Sigmoid colon (tissue), 7 donors: ENCODE results near the gene CEACAM21. TPM values are rescaled to one million over a fixed set of nuclear protein-coding genes. Genes with fewer than 3 reads are reported as not detected.
A peak's percentile ranks its signal among the peaks of the same experiment; 100 is the strongest.

ENCODE experiments used
- DNase-seq: peaks from one replicate; pipeline ENCODE4 v3.0.0-alpha.2; 2019
- H3K27ac ChIP-seq, 4 donors: fragments of 200-600 bp; sonication (generic); one replicate each; pipeline ENCODE4 v1.5.1; 2016 to 2019; ENCODE audit warnings: mild to moderate bottlenecking in 1 of 4
- H3K27me3 ChIP-seq, 3 donors: fragments of 200-600 bp; sonication (generic); one replicate each; pipeline ENCODE4 v1.5.1; 2019; ENCODE audit warnings: mild to moderate bottlenecking in 1 of 3
- H3K36me3 ChIP-seq, 4 donors: fragments of 200-600 bp; sonication (generic); one replicate each; pipeline ENCODE4 v1.5.1; 2016 to 2019
- H3K4me1 ChIP-seq, 4 donors: fragments of 200-600 bp; sonication (generic); one replicate each; pipeline ENCODE4 v1.5.1; 2017 to 2019
- H3K4me3 ChIP-seq, 4 donors: fragments of 200-600 bp; sonication (generic); one replicate each; pipeline ENCODE4 v1.5.1; 2017 to 2019; ENCODE audit warnings: mild to moderate bottlenecking in 2 of 4, moderate library complexity in 1 of 4
- H3K9me3 ChIP-seq, 4 donors: fragments of 200-600 bp in 3 of 4; sonication (generic) in 3 of 4; one replicate each; pipeline versions ENCODE4 v1.5.1 to v1.6.1; 2013 to 2019
- CTCF ChIP-seq, 4 experiments: fragments of 450-650 bp in 3 of 4; fragments of 200-600 bp in 1 of 4; IDR thresholded peaks; one replicate each; pipeline ENCODE4 v1.5.1; 2016 to 2019; ENCODE audit warnings: antibody characterized with exemption in 4 of 4, mild to moderate bottlenecking in 3 of 4, moderate library complexity in 2 of 4
- EP300 ChIP-seq, 4 donors: sonication (generic); formaldehyde crosslinking; IDR thresholded peaks; one replicate each; pipeline ENCODE4 v1.6.1; 2017; ENCODE audit warnings: antibody characterized with exemption in 4 of 4
- POLR2A ChIP-seq, 2 donors: fragments of 450-650 bp; IDR thresholded peaks; one replicate each; pipeline ENCODE4 v1.6.1; 2016; ENCODE audit warnings: antibody characterized with exemption in 2 of 2, mild to moderate bottlenecking in 2 of 2, moderate library complexity in 2 of 2
- POLR2AphosphoS5 ChIP-seq, 4 donors: sonication (generic); formaldehyde crosslinking; IDR thresholded peaks; one replicate each; pipeline ENCODE4 v1.6.1; 2017; ENCODE audit warnings: antibody characterized with exemption in 4 of 4
- WGBS, 2 donors: extraction: QIAGEN DNeasy Blood & Tissue Kit; methylation state at CpG; one replicate each; pipeline ENCODE4 v1.1.7; 2013; 5-methylcytosine and 5-hydroxymethylcytosine counted together
- intact Hi-C: fragments of 100-400 bp; cut with DNase I; formaldehyde crosslinking; loops from one replicate; pipeline ENCODE4 v1.15.1; 2023
- polyA plus RNA-seq, 3 donors: library from polyadenylated mRNA; stranded (reverse); fragments of 200-250 nt; gene quantifications; one replicate each; pipeline ENCODE4 v1.2.3, GENCODE V29; 2013
- total RNA-seq, 4 donors: library from RNA; depleted of rRNA; stranded (reverse); fragments of >200 nt; gene quantifications; one replicate each; pipeline ENCODE4 v1.1.0, GENCODE V29; 2016
- donor health status: healthy with polysubstance abuse.
- donor health status: Bipolar disorder and iron deficiency.
- donor health status: healthy.

Gene CEACAM21
- 1 to 10 TPM in 3 of 4 donors, not detected in 1; 1.5 to 4.3 (median 2.2) TPM for total RNA-seq
- polyA plus RNA-seq: 10 to 100 TPM in 1 of 3 donors, not detected in 2; 11.9 TPM

DNA sequence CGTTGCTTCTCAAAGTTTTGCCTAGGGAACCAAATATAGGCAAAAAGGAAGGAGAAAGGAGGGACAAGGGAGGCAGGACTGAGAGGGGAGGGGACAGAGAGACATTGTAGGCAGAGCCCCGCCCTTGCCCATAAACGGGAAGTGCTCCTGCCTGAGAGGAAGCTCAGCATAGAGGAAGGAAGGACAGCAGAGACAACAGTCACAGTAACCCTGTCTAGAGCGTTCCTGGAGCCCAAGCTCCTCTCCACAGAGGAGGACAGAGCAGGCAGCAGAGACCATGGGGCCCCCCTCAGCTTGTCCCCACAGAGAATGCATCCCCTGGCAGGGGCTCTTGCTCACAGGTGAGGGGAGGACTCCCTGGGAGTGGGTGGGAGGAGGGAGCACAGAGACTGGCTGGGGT is at the start of gene CEACAM21:
CEACAM21 (plus strand) TSS at position 169 of the 400 bp plus-strand sequence; CDS start at position 278, 109 bp downstream.
- Histone ChIP-seq H3K27ac (peak within 1 kb of the TSS in 1 of 4 donors; percentile 32), H3K4me1 (no peaks in the 10 kb centered on the region), H3K4me3 (no peak within 1 kb of the TSS), H3K27me3 (peaks cover 0 to 13% (median 0%) of the 10 kb centered on the region in 3 donors), H3K9me3 (peaks cover 0 to 2% (median 0%) of the 10 kb centered on the region in 4 donors), H3K36me3 (no peaks in the 10 kb centered on the region)
- no peak for DNase-seq
- 9 to 12% methylated on average over 4 of the region's 4 CpGs for WGBS, 2 donors
- intact Hi-C loops: no loop called here
- TF ChIP-seq CTCF (IDR thresholded peaks at IDR 0.05) (no peak), POLR2A (IDR thresholded peaks at IDR 0.05) (no peak), EP300 (IDR thresholded peaks at IDR 0.05) (no peak), POLR2AphosphoS5 (IDR thresholded peaks at IDR 0.05) (peak in 1 of 4 donors; percentile 34)

DNA sequence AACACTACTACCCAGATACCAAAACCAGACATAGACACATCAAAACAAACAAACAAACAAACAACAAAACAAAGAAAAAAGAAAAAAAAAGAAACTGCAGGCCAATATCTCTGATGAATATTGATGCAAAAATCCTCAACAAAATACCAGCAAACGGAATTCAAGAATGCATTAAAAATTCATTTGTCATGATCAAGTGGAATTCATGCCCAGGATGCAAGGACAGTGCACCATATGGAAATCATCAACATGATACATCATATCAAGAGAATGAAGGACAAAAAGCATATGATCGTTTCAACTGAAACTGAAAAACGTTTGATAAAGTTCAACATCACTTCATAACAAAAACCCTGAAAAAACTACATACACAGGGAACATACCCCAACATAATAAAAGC is 48.9 kb upstream of the CEACAM21 start:
- 49 to 70% methylated on average over 3 of the region's 3 CpGs for WGBS, 2 donors
- H3K36me3 ChIP-seq: no peaks in the 10 kb centered on the region
- no peak for DNase-seq
- H3K4me3 ChIP-seq: no peak overlapping the region
- peaks cover 0 to 52% (median 17%) of the 10 kb centered on the region in 3 donors for H3K27me3 ChIP-seq
- H3K27ac ChIP-seq: no peak overlapping the region
- intact Hi-C loops: no loop called here
- peaks cover 0 to 6% (median 0%) of the 10 kb centered on the region in 4 donors for H3K9me3 ChIP-seq
- H3K4me1 ChIP-seq: peaks cover 0 to 6% (median 2%) of the 10 kb centered on the region in 4 donors
- TF ChIP-seq POLR2A (IDR thresholded peaks at IDR 0.05) (no peak), EP300 (IDR thresholded peaks at IDR 0.05) (no peak), POLR2AphosphoS5 (IDR thresholded peaks at IDR 0.05) (no peak), CTCF (IDR thresholded peaks at IDR 0.05) (no peak)

GRCh38 chr19:41528106-41528505 is 47.9 kb upstream of the CEACAM21 start:
- WGBS, 2 donors: 48 to 72% methylated on average over 2 of the region's 2 CpGs
- intact Hi-C loops: no loop called here
- no peak for DNase-seq
- peaks cover 0 to 6% (median 0%) of the 10 kb centered on the region in 4 donors for H3K9me3 ChIP-seq
- no peak overlapping the region for H3K27ac ChIP-seq
- H3K4me3 ChIP-seq: no peak overlapping the region
- TF ChIP-seq POLR2AphosphoS5 (IDR thresholded peaks at IDR 0.05) (no peak), EP300 (IDR thresholded peaks at IDR 0.05) (no peak), POLR2A (IDR thresholded peaks at IDR 0.05) (no peak), CTCF (IDR thresholded peaks at IDR 0.05) (no peak)
- no peaks in the 10 kb centered on the region for H3K4me1 ChIP-seq
- H3K36me3 ChIP-seq: no peaks in the 10 kb centered on the region
- peaks cover 0 to 48% (median 9%) of the 10 kb centered on the region in 3 donors for H3K27me3 ChIP-seq

DNA sequence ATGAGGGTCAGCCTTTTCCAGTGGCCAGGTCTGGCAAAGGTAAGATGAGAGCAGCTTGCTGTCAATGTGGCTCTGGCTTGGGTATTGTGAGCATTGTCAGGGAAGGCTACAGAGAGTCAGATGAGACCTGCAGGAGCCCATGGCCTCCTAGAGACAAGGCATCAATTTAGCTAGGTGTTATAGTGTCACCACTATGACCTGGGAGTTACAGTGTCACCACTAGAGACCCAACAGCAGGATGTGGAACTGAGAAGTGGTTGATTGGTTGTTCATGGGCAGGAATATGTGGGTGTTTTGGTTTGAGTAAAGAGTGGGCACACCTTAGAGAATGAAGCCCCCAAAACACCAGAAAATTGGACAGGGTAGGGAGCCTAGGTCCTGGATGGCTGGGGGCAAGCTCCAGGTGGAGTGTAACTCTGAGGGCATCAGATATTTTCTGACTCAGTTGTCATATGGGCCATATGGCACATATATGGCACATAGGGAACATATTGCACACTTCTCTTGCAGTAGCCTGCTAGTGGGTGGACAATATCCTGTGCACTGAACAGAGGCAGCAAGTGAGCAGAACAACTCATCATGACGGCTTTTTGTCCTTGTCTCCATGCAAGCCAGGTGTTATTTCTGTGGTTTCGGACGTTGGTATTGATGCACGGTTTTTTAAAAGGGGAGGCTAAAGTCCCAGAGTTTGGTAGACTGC is 46.3 kb upstream of the CEACAM21 start:
- no peaks in the 10 kb centered on the region for H3K36me3 ChIP-seq
- H3K9me3 ChIP-seq: peaks cover 0 to 6% (median 0%) of the 10 kb centered on the region in 4 donors
- H3K27ac ChIP-seq: peak overlapping the region in 1 of 4 donors; percentile 48
- TF ChIP-seq EP300 (IDR thresholded peaks at IDR 0.05): no peak
- no peak for TF ChIP-seq POLR2A (IDR thresholded peaks at IDR 0.05)
- TF ChIP-seq CTCF (IDR thresholded peaks at IDR 0.05): no peak
- TF ChIP-seq POLR2AphosphoS5 (IDR thresholded peaks at IDR 0.05): no peak
- intact Hi-C loops: no loop called here
- H3K27me3 ChIP-seq: peaks cover 0 to 37% (median 5%) of the 10 kb centered on the region in 3 donors
- no peaks in the 10 kb centered on the region for H3K4me1 ChIP-seq
- no peak for DNase-seq
- no peak overlapping the region for H3K4me3 ChIP-seq
- 82 to 86% methylated on average over 4 of the region's 4 CpGs for WGBS, 2 donors
